Hematopoietic multipotent progenitor cell treated with erythropoietin and hydrocortisone succinate and interleukin-3 and kit ligand, for 17 days (in vitro differentiated cells): ENCODE data around the gene STARD3.

ENCODE experiments used
- DNase-seq: peaks from one replicate; pipeline ENCODE4 v3.0.0-alpha.2; 2015; ENCODE audit warnings: low spot score

Gene STARD3

DNA sequence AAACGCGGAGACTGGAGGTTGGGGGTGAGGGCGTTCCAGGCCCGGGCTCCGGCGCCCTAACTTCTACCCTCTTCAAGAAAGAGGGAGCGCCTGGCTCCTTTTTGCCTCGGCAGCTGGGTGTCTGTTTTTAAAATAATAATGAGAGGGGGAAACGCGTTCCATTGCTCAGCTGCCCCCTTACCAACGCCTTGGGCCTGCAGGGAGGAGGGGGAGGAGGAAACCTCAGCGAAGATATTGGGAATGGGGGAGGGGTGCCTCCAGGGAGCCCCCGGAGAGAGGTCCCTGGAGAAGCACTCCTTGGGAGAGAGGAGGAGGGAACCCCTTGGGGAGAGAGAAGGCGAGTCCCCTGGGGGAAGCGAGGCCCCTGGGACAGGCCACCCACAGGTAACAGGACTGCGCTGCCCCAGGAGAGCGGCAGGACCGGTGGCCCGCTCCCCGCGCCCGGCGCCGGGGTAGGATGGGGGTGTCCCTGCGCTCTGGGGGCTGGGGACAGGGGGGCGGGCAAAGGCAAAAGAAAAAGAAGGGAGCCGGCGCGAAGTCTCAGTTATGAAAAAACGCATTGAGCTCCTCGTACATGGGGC is 31.9 kb upstream of the STARD3 start:
- DNase-seq = no peak

- DNase-seq = no peak
Observed at GRCh38 chr17:39605492-39606433, 31.2 kb upstream of the STARD3 start.

DNA sequence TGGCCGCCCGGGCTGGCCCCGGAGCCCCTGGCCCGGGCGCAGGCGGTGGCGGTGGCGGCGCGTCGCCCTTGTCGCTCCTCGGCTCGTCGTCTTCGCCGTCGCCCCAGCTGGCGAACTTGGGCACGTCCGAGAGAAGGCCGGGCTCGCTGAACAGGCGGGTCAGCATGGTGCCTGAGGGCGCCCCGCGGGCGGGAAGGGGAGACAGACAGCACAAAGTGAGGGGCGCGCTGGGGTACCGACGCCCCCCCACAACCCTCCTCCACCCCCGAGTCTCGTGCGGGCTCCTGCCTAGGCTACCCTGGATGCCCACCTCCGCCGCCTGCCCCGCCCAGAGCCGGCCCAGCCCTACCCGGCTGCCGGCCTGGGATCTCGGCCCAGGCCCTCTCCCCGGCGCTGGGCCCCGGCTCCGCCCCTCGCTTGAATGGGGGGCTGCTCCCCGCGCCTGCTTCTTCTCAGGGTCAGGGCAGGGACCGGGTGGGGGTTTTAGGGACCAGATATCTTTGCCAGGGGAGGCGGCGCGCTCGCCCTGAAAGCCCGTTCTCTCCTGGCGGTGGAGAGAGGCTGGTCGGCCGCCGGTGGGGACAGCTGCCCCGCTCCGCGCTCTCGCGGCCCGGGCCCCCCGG is 30.4 kb upstream of the STARD3 start:
- no peak for DNase-seq

DNA sequence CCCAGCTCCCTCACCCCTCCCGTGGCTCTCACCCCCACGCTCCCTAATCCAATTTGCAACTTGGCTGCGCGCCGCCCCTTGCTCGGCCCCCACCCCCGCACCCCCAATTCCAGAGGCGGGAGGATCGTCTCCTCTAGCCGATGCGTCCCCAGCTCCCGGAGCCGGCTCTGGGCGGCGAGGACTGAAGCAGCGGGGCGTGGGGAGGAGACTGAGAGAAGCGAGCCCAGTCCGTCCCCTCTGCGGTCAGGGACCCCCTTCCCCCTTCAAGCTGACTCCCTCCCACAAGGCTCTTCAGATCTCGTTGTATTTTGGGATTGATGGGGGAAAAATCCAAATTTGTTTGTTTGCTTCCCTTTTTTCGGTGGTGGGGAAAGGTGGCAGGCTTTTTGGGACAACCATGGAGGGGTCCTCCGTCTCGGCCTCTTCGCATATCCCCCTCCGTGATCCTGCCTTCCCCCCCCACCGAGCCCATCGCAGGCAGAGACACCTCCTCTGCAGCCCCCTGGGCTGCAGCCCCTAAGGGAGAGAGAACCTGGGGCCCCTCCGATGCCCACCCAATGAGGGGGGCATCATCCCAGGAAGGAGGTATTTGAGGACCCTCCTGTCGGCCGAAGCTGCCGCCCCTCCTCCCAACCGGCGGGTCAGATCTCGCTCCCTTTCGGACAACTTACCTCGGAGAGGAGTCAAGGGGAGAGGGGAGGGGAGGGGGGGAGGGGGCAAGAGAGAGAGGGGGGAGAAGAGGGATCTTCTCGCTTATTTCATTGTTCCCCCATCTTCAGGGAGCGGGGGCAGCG is 29.7 kb upstream of the STARD3 start:
- DNase-seq = no peak

DNA sequence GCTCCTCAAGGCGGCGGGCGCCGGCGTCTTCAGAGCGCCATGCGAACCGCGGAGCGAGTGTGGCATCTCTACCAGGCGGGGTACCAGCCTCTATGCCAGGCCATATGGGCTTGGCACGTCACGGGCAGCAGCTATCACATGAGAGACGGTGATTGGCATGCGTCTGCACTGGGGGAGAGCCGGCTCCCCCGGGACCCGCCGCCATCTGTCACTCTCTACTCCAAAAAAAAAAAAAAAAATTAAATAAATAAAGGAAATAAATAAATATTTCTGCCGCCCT is 29.2 kb upstream of the STARD3 start, which contains the start of gene NEUROD2:
Gene NEUROD2 (minus strand): TSS at position 70 of the 280 bp plus-strand sequence. CDS start 1,321 bp downstream, outside the sequence.
- DNase-seq = no peak

GRCh38 chr17:39608142-39608981 is 28.6 kb upstream of the STARD3 start:
- DNase-seq = no peak

- no peak for DNase-seq
Observed at GRCh38 chr17:39609416-39610025, 27.4 kb upstream of the STARD3 start.

- no peak for DNase-seq
Observed at GRCh38 chr17:39611401-39612112, 25.4 kb upstream of the STARD3 start.

GRCh38 chr17:39612291-39612894 is 24.6 kb upstream of the STARD3 start:
- no peak for DNase-seq

DNA sequence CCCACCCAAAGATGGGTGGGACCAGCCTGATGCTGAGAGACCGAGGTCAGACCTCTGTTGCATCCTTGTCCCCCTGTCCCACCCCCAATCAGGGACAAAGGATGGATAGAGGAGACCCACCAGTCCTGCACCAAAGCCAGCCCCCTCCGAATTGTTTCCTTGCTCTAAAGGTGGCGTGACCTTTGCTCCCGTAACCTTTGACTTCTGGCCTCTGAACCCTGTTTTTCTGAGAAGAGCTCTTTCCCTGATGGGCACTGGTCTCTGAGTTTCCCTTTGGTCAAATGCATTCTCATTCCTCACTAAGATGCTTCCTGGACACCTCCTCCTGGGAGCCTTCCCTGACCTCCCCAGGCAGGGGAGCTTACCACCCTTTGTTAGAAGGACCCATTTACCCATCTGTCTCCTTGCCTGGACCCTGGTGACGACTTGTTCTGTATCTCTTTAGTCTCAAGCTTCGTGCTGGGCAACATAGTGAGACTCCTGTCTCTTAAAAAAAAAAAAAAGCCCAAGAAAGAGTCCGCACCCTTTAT is 23.9 kb upstream of the STARD3 start:
- no peak for DNase-seq

- DNase-seq = no peak
Observed at GRCh38 chr17:39614545-39615157, 22.3 kb upstream of the STARD3 start.

GRCh38 chr17:39615434-39615833 is 21.5 kb upstream of the STARD3 start:
- no peak for DNase-seq

DNA sequence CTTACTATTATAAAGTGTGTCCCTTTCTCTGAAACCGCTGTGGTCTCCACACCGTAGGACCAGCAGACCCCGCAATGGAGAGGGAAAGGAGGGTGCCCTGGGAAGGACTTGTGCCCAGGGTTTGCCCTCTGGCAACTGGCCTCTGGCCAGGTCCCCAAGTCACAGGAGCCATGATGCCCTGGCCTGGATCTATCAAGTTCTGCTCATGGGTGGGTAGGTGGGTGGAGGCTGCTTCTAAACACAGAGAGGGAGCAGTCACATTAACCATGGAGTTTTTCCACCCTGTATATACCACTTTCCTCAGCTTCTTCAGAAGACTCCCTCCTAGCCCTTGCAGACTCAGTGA is 19.9 kb upstream of the STARD3 start:
- no peak for DNase-seq

DNA sequence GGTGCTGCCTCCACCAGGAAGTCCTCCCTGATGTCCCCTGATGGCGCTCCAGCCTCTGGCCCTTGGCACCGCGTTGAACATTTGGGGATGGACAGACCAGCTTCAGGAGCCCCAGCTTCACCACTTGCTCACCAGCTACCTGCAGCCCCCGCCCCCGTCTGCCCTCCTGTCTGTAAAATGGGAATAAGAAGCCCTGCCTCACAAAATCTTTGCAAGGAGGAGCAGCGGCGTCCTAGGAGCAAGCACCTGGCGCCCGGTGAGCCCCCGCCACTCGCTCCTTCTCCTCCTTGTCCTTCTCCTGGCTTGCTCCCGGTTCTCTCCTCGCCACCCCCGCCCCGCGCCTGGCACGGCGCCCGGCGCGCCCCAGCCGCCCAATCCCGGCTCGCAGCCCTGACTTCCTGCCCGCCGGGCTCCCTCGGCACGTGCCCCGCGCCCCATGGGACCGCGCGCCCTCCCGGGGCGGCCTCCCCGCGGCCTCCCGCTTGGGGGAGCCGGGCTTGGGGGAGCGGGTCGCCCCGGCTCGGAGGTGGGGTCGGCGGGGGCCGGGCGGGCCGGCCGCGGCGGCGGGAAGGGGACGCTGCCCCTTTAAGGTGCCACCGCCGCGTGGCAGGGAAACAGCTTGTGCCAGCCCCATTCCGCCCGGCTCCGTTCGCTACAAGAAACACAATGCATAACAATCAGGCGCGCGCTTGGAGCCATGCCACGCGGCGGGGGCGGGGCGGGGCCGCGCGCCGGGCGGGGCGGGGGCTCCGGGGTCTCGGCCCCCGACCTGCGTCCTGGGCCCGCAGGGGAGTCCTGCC is 19.3 kb upstream of the STARD3 start:
- DNase-seq = no peak

DNA sequence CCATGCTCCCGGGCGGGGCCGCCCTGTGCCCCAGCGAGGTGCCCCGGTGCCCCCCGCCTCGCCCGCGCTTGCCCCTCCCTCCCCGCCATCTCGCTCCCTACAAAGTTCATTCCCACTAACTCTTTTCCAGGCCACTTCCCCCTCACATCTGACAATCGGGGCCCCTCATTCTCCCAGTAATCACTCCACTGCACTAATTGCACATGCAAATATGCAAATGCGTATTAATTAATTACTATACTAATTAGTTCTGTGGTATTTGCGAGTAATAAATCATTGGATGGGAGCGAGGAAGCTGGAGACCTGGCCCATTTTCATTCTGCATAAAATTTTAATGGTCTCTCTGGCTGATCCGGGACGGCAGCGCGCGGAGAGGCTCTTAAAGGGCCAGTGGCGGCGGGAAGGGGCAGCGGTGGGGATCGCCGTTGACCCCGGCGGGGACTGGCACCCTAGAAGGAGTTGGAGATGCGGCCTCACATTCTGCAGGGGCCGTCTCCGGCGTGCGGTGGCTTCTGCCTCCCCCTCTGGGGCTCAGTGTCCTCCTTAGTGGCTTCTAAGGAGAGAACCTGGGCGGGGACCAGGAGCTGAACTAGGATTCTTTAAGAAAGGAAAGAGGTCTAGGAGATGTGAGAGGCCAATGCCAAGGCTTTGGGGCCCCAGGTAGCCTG is 18.6 kb upstream of the STARD3 start:
- no peak for DNase-seq

- DNase-seq = no peak
Observed at GRCh38 chr17:39618956-39619785, 17.8 kb upstream of the STARD3 start.

GRCh38 chr17:39619786-39620101 is 17.2 kb upstream of the STARD3 start:
- no peak for DNase-seq
